ENCODE results near the gene PERP.

GRCh38 chr6:138073264-138073663, 34.0 kb downstream of the PERP start:
- TF ChIP-seq CTCF (conservative IDR thresholded peaks at IDR 0.05) (no peak), ZFX (IDR thresholded peaks at IDR 0.05) (no peak)

Measured in C4-2B (cell line).